NCI-H2029 (cell line): Measurements from ENCODE around the gene FRRS1.

Source experiments
- DNase-seq: peaks from one replicate; lab custom pipeline; 2025; lab: John Stamatoyannopoulos, UW

FRRS1 gene

DNA sequence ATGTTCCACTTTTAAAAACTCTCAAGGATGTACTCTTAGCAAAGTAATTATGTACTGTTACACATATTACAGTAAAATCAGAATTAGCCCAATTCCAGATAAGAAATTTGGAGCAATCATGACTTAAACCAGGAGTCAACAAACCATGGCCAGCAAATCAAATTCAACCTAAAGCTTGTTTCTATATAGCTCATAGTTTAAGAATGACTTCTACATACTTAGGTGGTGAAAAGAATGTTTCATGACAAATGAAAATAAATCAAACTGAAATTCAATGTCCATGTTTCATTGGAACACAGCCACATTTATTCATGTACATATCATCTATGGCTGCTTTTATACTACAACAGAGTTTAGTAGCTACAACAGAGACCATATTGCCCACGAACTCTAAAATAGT is 35.1 kb downstream of the FRRS1 start:
- DNase-seq, result no peak

GRCh38 chr1:99728494-99729235 is 37.8 kb downstream of the FRRS1 start:
- DNase-seq, result no peak

DNA sequence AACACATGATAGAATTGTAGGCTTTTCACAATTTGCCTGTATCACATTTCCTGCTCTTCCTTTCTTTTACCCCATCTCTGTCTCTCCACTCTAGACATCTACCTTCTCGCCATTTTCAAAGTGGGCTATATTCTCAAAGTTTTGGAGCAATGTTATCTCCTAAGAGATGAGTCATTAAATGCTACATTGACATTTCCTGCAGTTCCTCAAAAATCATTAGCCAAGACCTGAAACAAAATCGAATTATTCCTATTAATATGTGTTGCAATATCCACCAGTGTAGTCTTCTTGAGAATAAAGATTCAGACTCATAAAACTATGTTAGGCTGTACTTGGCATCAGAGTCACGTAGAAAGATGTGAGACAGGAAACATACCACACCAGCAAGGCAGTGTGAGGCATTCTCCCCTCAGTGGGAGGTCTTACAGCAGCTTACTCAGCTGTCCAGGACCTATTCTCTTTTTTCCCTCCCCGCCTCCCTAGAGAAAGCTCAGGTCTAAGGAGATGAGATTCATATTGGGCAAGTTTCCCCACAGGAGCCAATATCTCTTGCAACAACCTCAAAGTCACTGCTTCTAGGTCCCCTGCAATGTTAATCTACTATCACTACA is 38.8 kb downstream of the FRRS1 start:
- no peak for DNase-seq

DNA sequence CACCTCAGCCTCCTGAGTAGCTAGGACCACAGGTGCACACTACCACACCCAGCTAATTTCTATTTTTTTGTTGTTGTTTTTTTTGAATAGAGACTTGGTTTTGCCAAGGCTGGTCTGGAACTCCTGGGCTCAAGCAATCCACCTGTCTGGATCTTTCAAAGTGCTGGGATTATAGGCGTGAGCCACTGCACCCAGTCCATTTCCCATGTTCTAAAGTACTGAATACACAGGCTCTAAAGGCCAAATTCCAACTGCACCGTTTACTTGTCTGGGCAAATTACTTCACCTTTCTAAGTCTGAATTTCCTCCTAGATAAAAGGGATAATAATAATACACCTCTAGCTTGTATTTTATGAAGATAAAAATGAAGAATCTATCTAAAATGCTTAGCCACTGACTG is 39.6 kb downstream of the FRRS1 start:
- DNase-seq, result no peak

- no peak for DNase-seq
Measured at GRCh38 chr1:99726407-99726806, 40.0 kb downstream of the FRRS1 start.

GRCh38 chr1:99725996-99726395 is 40.4 kb downstream of the FRRS1 start:
- no peak for DNase-seq

DNA sequence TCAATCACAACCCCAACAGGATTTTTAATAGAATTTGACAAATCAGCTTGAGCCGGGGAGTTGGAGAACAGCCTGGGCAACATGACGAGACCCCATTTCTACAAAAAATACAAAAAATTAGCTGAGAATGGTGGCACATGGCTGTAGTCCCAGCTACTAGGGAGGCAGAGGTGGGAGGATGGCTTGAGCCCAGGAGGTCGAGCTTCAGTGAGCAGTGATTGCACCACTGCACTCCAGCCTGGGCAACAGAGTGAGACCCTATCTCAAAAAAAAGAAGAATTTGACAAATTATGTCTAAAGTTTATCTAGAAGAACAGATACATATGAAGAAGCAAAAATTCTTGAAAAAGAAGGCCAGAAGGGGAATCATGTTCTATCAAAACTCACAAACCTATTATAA is 43.2 kb downstream of the FRRS1 start:
- DNase-seq, result no peak

- no peak for DNase-seq
Measured at GRCh38 chr1:99717005-99717404, 49.4 kb downstream of the FRRS1 start.

GRCh38 chr1:99713006-99713405 is 53.4 kb downstream of the FRRS1 start:
- no peak for DNase-seq

GRCh38 chr1:99710994-99711393 is 55.4 kb downstream of the FRRS1 start:
- no peak for DNase-seq

DNA sequence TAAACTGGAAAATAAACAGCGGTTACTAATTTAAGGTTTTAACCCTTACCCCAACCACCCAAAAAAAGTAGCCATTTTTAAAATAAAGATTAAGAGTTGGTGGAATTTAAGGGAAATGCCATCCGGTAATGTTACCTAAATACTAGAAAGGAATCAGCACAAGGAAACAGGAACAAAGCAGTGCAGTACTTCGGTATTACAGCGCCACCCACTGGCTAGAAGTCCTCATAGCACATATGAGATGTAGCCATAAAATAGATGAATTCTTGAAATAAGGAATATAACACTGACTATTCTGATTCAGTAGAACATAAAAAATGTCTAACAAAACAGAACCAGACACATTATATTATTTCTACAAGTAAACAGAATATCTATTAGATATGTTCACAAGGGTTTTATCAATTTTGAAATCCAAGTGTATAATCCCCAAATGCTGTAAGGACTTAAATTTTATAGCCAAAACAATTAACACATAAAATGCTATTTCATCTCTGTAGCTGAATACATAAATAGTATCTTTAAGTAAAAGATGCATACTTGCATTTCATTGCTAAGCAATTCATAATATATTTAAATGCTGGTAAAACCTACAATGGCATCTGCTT is 58.8 kb downstream of the FRRS1 start:
- DNase-seq, result peak; percentile 51

GRCh38 chr1:99705385-99705784 is 61.0 kb downstream of the FRRS1 start:
- no peak for DNase-seq

DNA sequence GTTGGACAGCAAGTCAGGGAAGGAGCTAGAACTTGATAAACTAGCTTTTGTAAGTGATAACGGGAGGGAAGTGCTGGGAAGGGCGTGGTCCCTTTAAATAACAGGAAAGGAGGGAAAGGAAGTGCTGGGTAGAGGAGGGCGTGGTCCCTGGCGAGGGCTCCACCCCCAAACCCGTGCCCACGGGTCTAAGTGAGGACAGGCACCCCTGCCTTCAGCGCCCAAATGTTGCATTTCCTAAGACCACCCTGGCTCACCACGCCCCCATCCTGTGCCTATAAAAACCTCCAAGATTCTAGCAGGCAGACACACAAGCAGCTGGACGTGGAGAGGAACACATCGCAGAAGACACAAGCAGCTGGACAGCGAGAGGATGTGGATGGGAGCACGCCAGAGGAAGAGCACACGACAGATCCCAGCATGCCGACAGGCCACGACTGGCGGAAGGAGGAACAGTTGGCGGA is 62.0 kb downstream of the FRRS1 start:
- DNase-seq, result peak; percentile 31

DNA sequence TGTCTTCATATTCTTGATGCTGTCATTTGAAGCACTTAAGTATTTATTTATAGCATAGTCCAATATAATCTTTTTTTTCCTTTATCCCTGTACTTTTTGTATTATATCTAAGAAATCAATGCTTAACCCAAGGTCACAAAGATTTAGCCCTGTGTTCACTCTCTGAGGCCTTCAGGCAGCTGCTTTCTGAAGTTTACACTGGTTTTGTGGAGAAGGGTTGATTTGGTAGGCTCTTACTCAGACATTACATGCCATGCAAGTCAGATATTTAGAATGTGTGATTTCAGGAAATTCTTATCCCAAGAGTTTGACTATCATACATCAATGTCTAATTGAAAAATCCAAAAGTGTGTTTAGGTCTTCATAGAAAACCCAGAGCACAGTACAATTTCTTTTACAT is 64.2 kb downstream of the FRRS1 start:
- no peak for DNase-seq

DNA sequence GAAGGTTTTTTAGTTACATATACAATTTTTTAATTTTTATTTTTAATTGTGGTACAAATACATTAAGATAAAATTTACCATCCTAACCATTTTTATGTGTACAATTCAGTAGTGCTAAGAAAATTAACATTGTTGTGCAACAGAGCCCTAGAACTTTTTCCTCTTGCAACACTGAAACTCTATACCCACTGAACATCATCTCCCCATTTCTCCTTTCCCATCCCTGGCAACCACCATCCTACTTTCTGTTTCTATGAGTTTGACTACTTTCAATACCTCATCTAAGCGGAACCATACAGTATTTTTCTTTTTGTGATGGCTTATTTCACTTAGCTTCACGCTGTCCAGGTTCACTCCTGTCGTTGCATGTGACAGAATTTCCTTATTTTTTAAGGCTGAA is 66.4 kb downstream of the FRRS1 start:
- no peak for DNase-seq

- no peak for DNase-seq
Measured at GRCh38 chr1:99697580-99697979, 68.9 kb downstream of the FRRS1 start.

DNA sequence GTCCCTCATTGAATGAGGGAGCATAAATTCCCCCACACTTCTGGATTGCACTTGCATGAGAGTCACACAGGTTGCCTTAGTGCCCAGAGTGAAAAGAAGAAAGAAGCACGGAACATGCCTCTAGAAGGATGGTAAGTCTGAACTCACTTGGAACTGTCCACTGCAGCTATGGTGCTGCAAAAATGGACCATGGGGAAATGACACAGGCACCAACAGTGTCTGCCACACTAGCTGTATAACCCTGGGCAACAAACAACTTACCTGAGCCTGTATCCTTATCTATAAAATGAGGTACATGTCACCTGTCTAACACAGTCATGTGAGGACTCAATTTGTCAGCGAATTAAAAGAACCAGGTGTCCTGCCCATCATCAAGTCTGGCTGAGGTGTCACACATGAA is 69.8 kb downstream of the FRRS1 start:
- no peak for DNase-seq

GRCh38 chr1:99691175-99691574 is 75.3 kb downstream of the FRRS1 start:
- DNase-seq, result no peak

DNA sequence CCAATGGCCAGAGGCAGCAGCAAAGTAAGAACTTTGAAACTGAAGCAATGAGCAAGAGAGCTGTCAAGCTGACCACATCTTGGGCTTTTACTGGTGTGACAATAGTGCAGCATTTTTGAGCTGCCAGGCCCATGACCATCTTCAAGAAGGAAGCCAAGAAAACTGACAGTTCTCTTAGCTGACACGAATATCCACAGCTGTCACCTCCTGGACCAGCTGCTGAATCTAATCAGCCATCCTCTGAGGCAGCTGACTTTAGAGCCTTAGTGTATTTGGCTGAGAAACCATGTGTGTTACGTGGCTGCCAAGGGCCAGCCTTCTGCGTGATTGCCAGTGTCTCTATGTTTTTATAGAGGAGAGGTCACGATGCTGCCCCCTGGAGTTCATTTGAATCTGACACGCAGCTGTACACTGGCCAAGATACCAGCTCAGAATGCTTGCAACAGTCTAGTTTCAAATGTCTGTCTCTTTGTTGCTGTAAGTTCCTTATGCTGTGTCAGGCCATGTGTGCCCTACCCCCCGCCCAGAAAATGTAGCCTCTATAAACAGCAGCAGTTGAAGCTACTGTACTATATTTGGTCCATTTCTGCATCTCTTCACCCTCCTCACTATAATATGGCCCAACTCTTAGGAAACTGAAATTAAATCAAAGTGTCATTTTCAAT is 80.8 kb downstream of the FRRS1 start:
- peak; percentile 74 for DNase-seq

DNA sequence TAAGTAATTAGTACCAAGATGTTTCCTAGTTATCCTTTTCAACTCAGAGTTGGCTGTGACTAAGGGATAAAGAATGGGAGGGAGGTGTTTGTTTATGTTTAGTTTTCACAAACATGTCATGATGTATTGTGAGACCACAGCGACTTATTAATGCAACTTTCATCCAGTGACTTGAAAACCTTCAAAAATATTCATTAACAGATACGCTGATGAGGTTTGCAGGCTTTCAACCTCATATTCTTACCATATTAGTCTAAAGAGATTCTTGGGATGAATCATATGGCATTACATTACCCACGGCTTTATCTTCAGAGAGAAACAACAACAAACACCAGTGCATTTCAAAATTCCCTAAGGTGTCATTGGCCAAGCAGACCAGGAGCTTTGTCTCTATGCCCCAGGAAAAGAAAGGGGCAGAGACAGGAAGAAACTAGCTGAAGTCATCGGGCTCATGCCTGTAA is 84.1 kb downstream of the FRRS1 start:
- DNase-seq, result no peak

GRCh38 chr1:99681583-99681982 is 84.9 kb downstream of the FRRS1 start:
- DNase-seq, result no peak

DNA sequence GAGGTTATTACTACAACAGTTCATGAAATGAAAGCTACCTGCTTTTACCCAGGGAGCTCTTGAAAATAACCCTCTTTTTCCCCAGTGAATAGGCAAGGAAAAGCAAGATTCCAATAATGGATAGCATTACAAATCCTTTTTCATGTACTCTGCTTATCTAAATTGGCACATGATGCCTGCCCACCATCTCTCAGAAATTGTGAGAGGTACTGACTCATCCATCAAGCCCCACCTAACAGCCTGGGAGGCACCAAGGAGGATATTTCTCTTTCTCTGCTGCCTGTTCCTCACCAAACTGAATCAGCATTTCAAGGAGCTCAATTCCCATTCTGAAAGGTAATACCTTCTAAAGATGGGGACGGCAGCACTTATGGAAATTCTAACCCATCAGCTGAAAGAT is 86.2 kb downstream of the FRRS1 start:
- no peak for DNase-seq

DNA sequence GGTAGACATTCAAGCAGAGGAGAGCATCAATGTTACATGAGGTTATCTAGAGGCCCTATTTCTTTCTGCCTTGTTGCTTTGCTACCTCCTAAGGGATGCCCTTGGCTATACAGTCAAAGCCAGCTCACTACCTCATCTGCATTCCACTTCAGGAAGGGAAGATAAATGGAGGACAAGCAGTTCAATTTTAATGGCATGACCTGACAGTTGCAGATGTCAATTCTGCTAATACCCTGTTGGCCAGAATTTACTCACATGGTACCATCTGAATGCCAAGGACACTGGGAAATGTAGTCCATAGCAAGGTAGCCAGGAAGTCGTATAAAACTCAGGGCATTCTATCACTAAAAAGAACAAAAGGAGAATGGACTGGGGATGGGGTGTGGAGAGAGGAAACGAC is 89.0 kb downstream of the FRRS1 start:
- DNase-seq, result no peak
